ENCODE data around the gene FNTB. TPM values are rescaled to one million over a fixed set of nuclear protein-coding genes. Genes with fewer than 3 reads are reported as not detected.
A peak's percentile ranks its signal among the peaks of the same experiment; 100 is the strongest.

Gene FNTB
- total RNA-seq, 1 experiment from 2014 or later: 28.1 TPM

- DNase-seq (no peak), ATAC-seq (no peak)
- intact Hi-C loops (cut with micrococcal nuclease): loop anchor here (2.0 to 5.0 kb wide), 2 partner anchors 29 to 115 kb away; partner anchors contain the start of gene FNTB
- Histone ChIP-seq H3K9ac (ENCODE audit: low read length) (peak overlapping the region; percentile 85), H3K36me3 (ENCODE audit: low read depth, low read length) (peaks cover 13% of the 10 kb centered on the region), H3K27ac (ENCODE audit: low read length) (peak overlapping the region; percentile 17), H3K9me3 (ENCODE audit: low read length) (no peaks in the 10 kb centered on the region), H3K4me1 (ENCODE audit: insufficient read depth, low read length) (peaks cover 21% of the 10 kb centered on the region), H2AFZ (ENCODE audit: low read length) (peak overlapping the region; percentile 58), H3K4me2 (ENCODE audit: low read length) (peak overlapping the region; percentile 97), H3F3A (ENCODE audit: low read length, unreplicated experiment) (no peaks in the 10 kb centered on the region), H3K9me2 (replicated peaks; ENCODE audit: low read length) (no peaks in the 10 kb centered on the region), H3K4me3 (ENCODE audit: low read length) (peak overlapping the region; percentile 89), H3K27me3 (ENCODE audit: low read length) (no peaks in the 10 kb centered on the region), H4K20me1 (ENCODE audit: low read length) (0 out of 2 replicates have a peak, but pooled peaks cover 5% of the 10 kb centered on the region), H3K79me2 (ENCODE audit: low read length) (peaks cover 48% of the 10 kb centered on the region)
- ChIA-PET CTCF (interaction anchor here (0.6 to 0.8 kb wide), 3 partner anchors 69 to 258 kb away, joined by 3 read pairs; no protein-coding TSS in a partner anchor), POLR2A (ENCODE audit: unreplicated experiment) (interaction anchor here (0.6 to 1.0 kb wide), 5 partner anchors 90 to 1406 kb away, joined by 4 to 6 read pairs (median 4); partner anchors contain the start of gene GPHN)
- BruUV-seq (replicated peaks): no TSS peak
- no peak for TF ChIP-seq EZH2 (IDR thresholded peaks at IDR 0.05; ENCODE audit: low read length, unreplicated experiment)
- no peak for TF ChIP-seq EZH2phosphoT487 (IDR thresholded peaks at IDR 0.05; ENCODE audit: borderline replicate concordance, low read length)
- TF ChIP-seq CTCF (conservative IDR thresholded peaks at IDR 0.05; ENCODE audit: low read depth, low read length): no peak
Observed at GRCh38 chr14:65101631-65102440, 115.1 kb downstream of the FNTB start.

GRCh38 chr14:65102441-65103149, 115.9 kb downstream of the FNTB start, which contains the start of gene MAX:
Gene MAX, minus strand, starts transcription at chr14:65102517. Its CDS starts 178 bp downstream, at chr14:65102339.
- Histone ChIP-seq H3K9me3 (ENCODE audit: low read length) (no peaks in the 10 kb centered on the region), H3K36me3 (ENCODE audit: low read depth, low read length) (peaks cover 13% of the 10 kb centered on the region), H2AFZ (ENCODE audit: low read length) (peak within 1 kb of the TSS; percentile 94), H3K27me3 (ENCODE audit: low read length) (no peaks in the 10 kb centered on the region), H3K4me3 (ENCODE audit: low read length) (peak within 1 kb of the TSS; percentile 89), H4K20me1 (ENCODE audit: low read length) (0 out of 2 replicates have a peak, but pooled peaks cover 5% of the 10 kb centered on the region), H3K27ac (ENCODE audit: low read length) (peak within 1 kb of the TSS; percentile 57), H3K4me2 (ENCODE audit: low read length) (peak within 1 kb of the TSS; percentile 97), H3K79me2 (ENCODE audit: low read length) (peaks cover 41% of the 10 kb centered on the region), H3K9me2 (replicated peaks; ENCODE audit: low read length) (no peaks in the 10 kb centered on the region), H3F3A (ENCODE audit: low read length, unreplicated experiment) (no peaks in the 10 kb centered on the region), H3K4me1 (ENCODE audit: insufficient read depth, low read length) (peaks cover 21% of the 10 kb centered on the region), H3K9ac (ENCODE audit: low read length) (peak within 1 kb of the TSS; percentile 85)
- ChIA-PET CTCF (interaction anchor here (0.6 to 0.8 kb wide), 5 partner anchors 68 to 722 kb away, joined by 3 to 16 read pairs (median 3); no protein-coding TSS in a partner anchor), POLR2A (ENCODE audit: unreplicated experiment) (interaction anchor here (0.6 to 1.0 kb wide), 7 partner anchors 90 to 1406 kb away, joined by 4 to 6 read pairs (median 4); partner anchors contain the start of gene GPHN)
- DNase-seq (peak; percentile 98), ATAC-seq (peak; percentile 90)
- BruUV-seq (replicated peaks): no TSS peak
- no peak for TF ChIP-seq EZH2phosphoT487 (IDR thresholded peaks at IDR 0.05; ENCODE audit: borderline replicate concordance, low read length)
- TF ChIP-seq EZH2 (IDR thresholded peaks at IDR 0.05; ENCODE audit: low read length, unreplicated experiment): no peak
- no peak for TF ChIP-seq CTCF (conservative IDR thresholded peaks at IDR 0.05; ENCODE audit: low read depth, low read length)
- intact Hi-C loops (cut with micrococcal nuclease): loop anchor here (2.0 to 5.0 kb wide), 2 partner anchors 28 to 115 kb away; partner anchors contain the start of gene FNTB

Data from PC-3 (cell line).